Keratinocyte (primary cell): ENCODE data around the gene MYLK4. TPM values are rescaled to one million over a fixed set of nuclear protein-coding genes. Genes with fewer than 3 reads are reported as not detected.

Source experiments
- DNase-seq: peaks from one replicate; pipeline ENCODE4 v3.0.0-alpha.2; 2011; ENCODE audit warnings: low read depth, missing footprints, low spot score
- FAIRE-seq: peaks from 2 replicates; lab custom pipeline; 2011; peaks lifted over from hg19 to GRCh38; lab: Jason Lieb, UNC
- H2AFZ ChIP-seq: 2 replicates; pipeline ENCODE4 v1.6.0; 2012; ENCODE audit warnings: low read length, control low read depth, inconsistent platforms; ENCODE audit not compliant: control insufficient read depth
- H3K27ac ChIP-seq: 2 replicates; pipeline ENCODE4 v1.5.1; 2011; ENCODE audit warnings: low read length; ENCODE audit not compliant: control insufficient read depth, insufficient read depth
- H3K27me3 ChIP-seq: 3 replicates; pipeline ENCODE4 v1.6.0; 2011; ENCODE audit warnings: low read length; ENCODE audit not compliant: control insufficient read depth, insufficient read depth; ENCODE audit errors: extremely low read depth
- H3K36me3 ChIP-seq, 2 experiments: 2 replicates in 1 of 2; 3 replicates in 1 of 2; pipeline ENCODE4 v1.5.1; 2011; ENCODE audit warnings: low read length in 2 of 2, mild to moderate bottlenecking in 1 of 2; ENCODE audit not compliant: control insufficient read depth in 2 of 2, insufficient read depth in 2 of 2; ENCODE audit errors: extremely low read depth in 1 of 2
- H3K4me1 ChIP-seq: 3 replicates; pipeline ENCODE4 v1.5.1; 2011; ENCODE audit warnings: low read length; ENCODE audit not compliant: control insufficient read depth, insufficient read depth; ENCODE audit errors: extremely low read depth
- H3K4me2 ChIP-seq: 3 replicates; pipeline ENCODE4 v1.6.0; 2011; ENCODE audit warnings: low read depth, low read length; ENCODE audit not compliant: control insufficient read depth, insufficient read depth; ENCODE audit errors: extremely low read depth
- H3K4me3 ChIP-seq, 3 experiments: fragments of 200-600 bp in 1 of 3; sonication (generic) in 1 of 3; 2 replicates in 2 of 3; 3 replicates in 1 of 3; pipeline ENCODE4 v1.5.1; 2011 to 2016; ENCODE audit warnings: low read length in 3 of 3, mild to moderate bottlenecking in 3 of 3, control low read depth in 2 of 3, inconsistent platforms in 1 of 3, low read depth in 1 of 3, mixed read lengths in 1 of 3, mixed run types in 1 of 3, moderate library complexity in 1 of 3; ENCODE audit not compliant: control insufficient read depth in 2 of 3, insufficient read depth in 2 of 3; ENCODE audit errors: extremely low read depth in 1 of 3
- H3K79me2 ChIP-seq: 2 replicates; pipeline ENCODE4 v1.6.0; 2012; ENCODE audit warnings: low read length; ENCODE audit not compliant: control insufficient read depth, insufficient read depth
- H3K9ac ChIP-seq: 3 replicates; pipeline ENCODE4 v1.6.0; 2011; ENCODE audit warnings: low read length; ENCODE audit not compliant: control insufficient read depth, insufficient read depth; ENCODE audit errors: extremely low read depth
- H3K9me1 ChIP-seq: 3 replicates; pipeline ENCODE4 v1.6.0; 2011; ENCODE audit warnings: low read length; ENCODE audit not compliant: control insufficient read depth, insufficient read depth; ENCODE audit errors: extremely low read depth
- H3K9me3 ChIP-seq: 2 replicates; pipeline ENCODE4 v1.5.1; 2012; ENCODE audit warnings: low read depth, low read length; ENCODE audit not compliant: control insufficient read depth
- H4K20me1 ChIP-seq: 3 replicates; pipeline ENCODE4 v1.6.0; 2011; ENCODE audit warnings: low read length; ENCODE audit not compliant: control insufficient read depth, insufficient read depth; ENCODE audit errors: extremely low read depth
- EZH2 ChIP-seq: IDR thresholded peaks from one replicate; pipeline ENCODE4 v1.6.1; 2012; ENCODE audit warnings: inconsistent platforms, mild to moderate bottlenecking, low read length, moderate library complexity
- dilution Hi-C: fragments of 300-500 bp; cut with MboI; formaldehyde crosslinking; loops from one replicate; pipeline ENCODE4 v1.7.0; 2020; ENCODE audit warnings: low sequenced_read_pairs; ENCODE audit not compliant: extremely low pct_ligation_motif_present
- polyA plus RNA-seq, 5 experiments: library from polyadenylated mRNA; depleted of rRNA in 3 of 5; stranded (reverse) in 3 of 5; stranded (forward) in 1 of 5; unstranded in 1 of 5; fragments of >200 nt; gene quantifications; 1 replicate in 1 of 5; 2 replicates in 3 of 5; 3 replicates in 1 of 5; pipeline versions ENCODE4 v1.2.1 to v1.2.3, GENCODE V29; 2011 to 2012; ENCODE audit warnings: missing spikeins in 2 of 5, low read depth in 1 of 5, low replicate concordance in 1 of 5
- TF ChIP-seq, protein P1 (sequence below), 3 experiments: IDR thresholded peaks in 1 of 3; conservative IDR thresholded peaks in 1 of 3; optimal IDR thresholded peaks in 1 of 3; 2 replicates in 2 of 3; 3 replicates in 1 of 3; pipeline versions ENCODE3 to v1.5.1; 2011; ENCODE audit warnings: low read length in 3 of 3, mild to moderate bottlenecking in 3 of 3, moderate library complexity in 2 of 3, control low read depth in 1 of 3, inconsistent platforms in 1 of 3; ENCODE audit not compliant: insufficient read depth in 2 of 3; ENCODE audit errors: extremely low read depth in 1 of 3

Gene MYLK4
- polyA plus RNA-seq, 1 donor (not counting 4 experiments of a cell fraction or from before 2014, with no cell fraction given) = 0.31 TPM

GRCh38 chr6:2713473-2714110, 37.1 kb downstream of the MYLK4 start:
- Histone ChIP-seq H3K4me2 (no peak overlapping the region), H3K9me3 (peaks cover 3% of the 10 kb centered on the region), H3K9me1 (no peaks in the 10 kb centered on the region), H4K20me1 (no peaks in the 10 kb centered on the region), H3K9ac (no peak overlapping the region), H3K27me3 (no peaks in the 10 kb centered on the region), H3K27ac (no peak overlapping the region), H3K79me2 (no peaks in the 10 kb centered on the region), H3K4me1 (peaks cover 7% of the 10 kb centered on the region), H2AFZ (no peak overlapping the region), H3K4me3 (no peak overlapping the region), H3K36me3 (no peaks in the 10 kb centered on the region)
- no peak for TF ChIP-seq EZH2
- TF ChIP-seq, protein P1, sequence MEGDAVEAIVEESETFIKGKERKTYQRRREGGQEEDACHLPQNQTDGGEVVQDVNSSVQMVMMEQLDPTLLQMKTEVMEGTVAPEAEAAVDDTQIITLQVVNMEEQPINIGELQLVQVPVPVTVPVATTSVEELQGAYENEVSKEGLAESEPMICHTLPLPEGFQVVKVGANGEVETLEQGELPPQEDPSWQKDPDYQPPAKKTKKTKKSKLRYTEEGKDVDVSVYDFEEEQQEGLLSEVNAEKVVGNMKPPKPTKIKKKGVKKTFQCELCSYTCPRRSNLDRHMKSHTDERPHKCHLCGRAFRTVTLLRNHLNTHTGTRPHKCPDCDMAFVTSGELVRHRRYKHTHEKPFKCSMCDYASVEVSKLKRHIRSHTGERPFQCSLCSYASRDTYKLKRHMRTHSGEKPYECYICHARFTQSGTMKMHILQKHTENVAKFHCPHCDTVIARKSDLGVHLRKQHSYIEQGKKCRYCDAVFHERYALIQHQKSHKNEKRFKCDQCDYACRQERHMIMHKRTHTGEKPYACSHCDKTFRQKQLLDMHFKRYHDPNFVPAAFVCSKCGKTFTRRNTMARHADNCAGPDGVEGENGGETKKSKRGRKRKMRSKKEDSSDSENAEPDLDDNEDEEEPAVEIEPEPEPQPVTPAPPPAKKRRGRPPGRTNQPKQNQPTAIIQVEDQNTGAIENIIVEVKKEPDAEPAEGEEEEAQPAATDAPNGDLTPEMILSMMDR (optimal IDR thresholded peaks at IDR 0.05 in 1 of 3, IDR thresholded peaks at IDR 0.05 in 1 of 3, conservative IDR thresholded peaks at IDR 0.05 in 1 of 3; ENCODE audit: extremely low read depth in 1 of 3, insufficient read depth in 2 of 3, low read length in 3 of 3) = no peak
- FAIRE-seq (no peak), DNase-seq (no peak)
- dilution Hi-C loops = no loop called here

GRCh38 chr6:2712102-2712501, 38.6 kb downstream of the MYLK4 start:
- H3K4me3 ChIP-seq = no peak overlapping the region
- no peak overlapping the region for H3K27ac ChIP-seq
- H3K4me1 ChIP-seq = peaks cover 7% of the 10 kb centered on the region
- H3K9me1 ChIP-seq = no peaks in the 10 kb centered on the region
- no peaks in the 10 kb centered on the region for H3K79me2 ChIP-seq
- dilution Hi-C loops = no loop called here
- H3K36me3 ChIP-seq = no peaks in the 10 kb centered on the region
- peaks cover 3% of the 10 kb centered on the region for H3K9me3 ChIP-seq
- no peaks in the 10 kb centered on the region for H4K20me1 ChIP-seq
- no peak for TF ChIP-seq EZH2
- TF ChIP-seq, protein P1 (optimal IDR thresholded peaks at IDR 0.05 in 1 of 3, IDR thresholded peaks at IDR 0.05 in 1 of 3, conservative IDR thresholded peaks at IDR 0.05 in 1 of 3; ENCODE audit: extremely low read depth in 1 of 3, insufficient read depth in 2 of 3, low read length in 3 of 3) = no peak
- H3K4me2 ChIP-seq = no peak overlapping the region
- no peak overlapping the region for H3K9ac ChIP-seq
- H3K27me3 ChIP-seq = no peaks in the 10 kb centered on the region
- FAIRE-seq = no peak
- no peak for DNase-seq
- H2AFZ ChIP-seq = no peak overlapping the region
